HEK293 (cell line): Measurements from ENCODE around the gene B3GNT3.

ENCODE experiments used
- CTCF ChIA-PET: fragments of 350-600 bp; formaldehyde crosslinking; extraction: SDS; loops from one replicate; lab custom pipeline; 2021; ENCODE audit warnings: antibody characterized with exemption; lab: Yijun Ruan, JAX
- POLR2A ChIA-PET: fragments of 300-600 bp; formaldehyde crosslinking; extraction: SDS; loops from one replicate; lab custom pipeline; 2020; ENCODE audit warnings: antibody characterized with exemption, inconsistent platforms; lab: Yijun Ruan, JAX
- H3K27ac ChIP-seq: fragments of 200-500 bp; sonication (Bioruptor generic); 2 replicates; pipeline ENCODE4 v1.5.1; 2014; ENCODE audit warnings: low read depth, low read length, control low read depth, inconsistent platforms; ENCODE audit errors: extremely low read depth
- H3K36me3 ChIP-seq, 2 experiments: fragments of 200-500 bp in 1 of 2; sonication (Bioruptor generic) in 1 of 2; 1 replicate in 1 of 2; 2 replicates in 1 of 2; pipeline ENCODE4 v1.5.1; 2014 to 2017; ENCODE audit warnings: inconsistent platforms in 2 of 2, low read length in 2 of 2; ENCODE audit not compliant: control insufficient read depth in 2 of 2, insufficient read depth in 1 of 2
- H3K4me1 ChIP-seq: fragments of 200-500 bp; sonication (Bioruptor generic); 2 replicates; pipeline ENCODE4 v1.5.1; 2014; ENCODE audit warnings: mild to moderate bottlenecking, low read length, inconsistent platforms; ENCODE audit not compliant: control insufficient read depth, insufficient read depth
- H3K4me3 ChIP-seq: 2 replicates; pipeline ENCODE4 v1.5.1; 2011; ENCODE audit warnings: low read depth, mild to moderate bottlenecking, control low read depth, low read length, moderate library complexity
- H3K9me3 ChIP-seq: fragments of 200-500 bp; sonication (Bioruptor generic); 2 replicates; pipeline ENCODE4 v1.5.1; 2014; ENCODE audit warnings: low read depth, low read length, inconsistent platforms; ENCODE audit not compliant: control insufficient read depth, insufficient read depth
- MZF1 ChIP-seq: fragments of 450-650 bp; formaldehyde crosslinking; IDR thresholded peaks from 2 replicates; pipeline ENCODE4 v1.5.1; 2017; ENCODE audit warnings: missing biosample characterization, missing genetic modification characterization, borderline replicate concordance
- PATZ1 ChIP-seq: fragments of 450-650 bp; formaldehyde crosslinking; IDR thresholded peaks from 2 replicates; pipeline ENCODE4 v1.5.1; 2016; ENCODE audit warnings: missing biosample characterization, missing genetic modification characterization
- PRDM6 ChIP-seq: fragments of 450-650 bp; formaldehyde crosslinking; IDR thresholded peaks from 2 replicates; pipeline ENCODE4 v1.5.1; 2017; ENCODE audit warnings: missing biosample characterization, missing genetic modification characterization
- SP7 ChIP-seq: fragments of 450-650 bp; formaldehyde crosslinking; IDR thresholded peaks from 2 replicates; pipeline ENCODE4 v1.5.1; 2016; ENCODE audit warnings: missing biosample characterization, missing genetic modification characterization
- TCF7L2 ChIP-seq: IDR thresholded peaks from 2 replicates; pipeline ENCODE4 v1.6.1; 2011; ENCODE audit warnings: low read depth, mild to moderate bottlenecking, inconsistent platforms, low read length, moderate library complexity, borderline replicate concordance
- ZBTB10 ChIP-seq: fragments of 450-650 bp; formaldehyde crosslinking; IDR thresholded peaks from 2 replicates; pipeline ENCODE4 v1.5.1; 2016; ENCODE audit warnings: missing biosample characterization, missing genetic modification characterization
- ZBTB7A ChIP-seq: fragments of 450-650 bp; formaldehyde crosslinking; IDR thresholded peaks from 2 replicates; pipeline ENCODE4 v1.5.1; 2016; ENCODE audit warnings: low read depth, missing biosample characterization, missing genetic modification characterization
- ZNF157 ChIP-seq: fragments of 450-650 bp; formaldehyde crosslinking; IDR thresholded peaks from 2 replicates; pipeline ENCODE4 v1.5.1; 2016; ENCODE audit warnings: missing biosample characterization, missing genetic modification characterization
- ZNF19 ChIP-seq: fragments of 450-650 bp; formaldehyde crosslinking; IDR thresholded peaks from 2 replicates; pipeline ENCODE4; 2016; ENCODE audit warnings: missing biosample characterization, missing genetic modification characterization, low read depth
- ZNF248 ChIP-seq: fragments of 450-650 bp; formaldehyde crosslinking; IDR thresholded peaks from 2 replicates; pipeline ENCODE4 v1.5.1; 2017; ENCODE audit warnings: missing biosample characterization, missing genetic modification characterization
- ZNF335 ChIP-seq: fragments of 450-650 bp; formaldehyde crosslinking; conservative IDR thresholded peaks from 2 replicates; pipeline ENCODE4 v1.5.1; 2016; ENCODE audit warnings: missing biosample characterization, missing genetic modification characterization
- ZNF623 ChIP-seq: fragments of 450-650 bp; formaldehyde crosslinking; IDR thresholded peaks from 2 replicates; pipeline ENCODE4 v1.5.1; 2016; ENCODE audit warnings: missing biosample characterization, missing genetic modification characterization
- ZNF639 ChIP-seq: fragments of 450-650 bp; formaldehyde crosslinking; IDR thresholded peaks from 2 replicates; pipeline ENCODE4 v1.5.1; 2016; ENCODE audit warnings: missing biosample characterization, missing genetic modification characterization
- ZNF692 ChIP-seq: fragments of 450-650 bp; formaldehyde crosslinking; IDR thresholded peaks from 2 replicates; pipeline ENCODE4 v1.5.1; 2016; ENCODE audit warnings: missing biosample characterization, missing genetic modification characterization
- ZNF785 ChIP-seq: fragments of 450-650 bp; formaldehyde crosslinking; IDR thresholded peaks from 2 replicates; pipeline ENCODE4 v1.5.1; 2016; ENCODE audit warnings: missing biosample characterization, missing genetic modification characterization
- ZSCAN18 ChIP-seq: fragments of 450-650 bp; formaldehyde crosslinking; IDR thresholded peaks from 2 replicates; pipeline ENCODE4 v1.5.1; 2016; ENCODE audit warnings: missing biosample characterization, missing genetic modification characterization
- ZXDB ChIP-seq: fragments of 450-650 bp; formaldehyde crosslinking; IDR thresholded peaks from 2 replicates; pipeline ENCODE4 v1.5.1; 2016; ENCODE audit warnings: missing biosample characterization, missing genetic modification characterization

Gene B3GNT3

GRCh38 chr19:17837972-17838371, 43.0 kb downstream of the B3GNT3 start:
- H3K9me3 ChIP-seq: no peaks in the 10 kb centered on the region
- POLR2A ChIA-PET: interaction anchor here (0.7 kb wide), 1 partner anchor 683 kb away, joined by 3 read pairs; no protein-coding TSS in a partner anchor

GRCh38 chr19:17840019-17840418, 45.1 kb downstream of the B3GNT3 start:
- ChIA-PET POLR2A (no interaction called here), CTCF (interaction anchor here (0.6 to 1.5 kb wide), 2 partner anchors 19 to 212 kb away, joined by 3 to 5 read pairs; partner anchors contain the start of gene RPL18A)
- no peak for TF ChIP-seq ZNF623 (tag by site-specific recombination)
- TF ChIP-seq ZNF639 (tag by site-specific recombination): no peak
- no peak for TF ChIP-seq ZSCAN18 (tag by site-specific recombination)
- no peak for TF ChIP-seq ZBTB7A

More at GRCh38 chr19:17837972-17838371, 43.0 kb downstream of the B3GNT3 start:
- no peaks in the 10 kb centered on the region for H3K4me1 ChIP-seq
- no peak overlapping the region for H3K27ac ChIP-seq
- CTCF ChIA-PET: interaction anchor here (0.6 kb wide), 1 partner anchor 366 kb away, joined by 4 read pairs; no protein-coding TSS in a partner anchor
- TF ChIP-seq ZNF19 (no peak), MZF1 (tag by site-specific recombination) (no peak), ZNF248 (tag by site-specific recombination) (no peak)
- no peak overlapping the region for H3K4me3 ChIP-seq
- H3K36me3 ChIP-seq: no peaks in the 10 kb centered on the region

GRCh38 chr19:17841371-17841809, 46.5 kb downstream of the B3GNT3 start:
- no peak overlapping the region for H3K27ac ChIP-seq
- no peaks in the 10 kb centered on the region for H3K36me3 ChIP-seq
- H3K9me3 ChIP-seq: no peaks in the 10 kb centered on the region
- POLR2A ChIA-PET: no interaction called here
- no peak overlapping the region for H3K4me3 ChIP-seq
- H3K4me1 ChIP-seq: no peaks in the 10 kb centered on the region
- CTCF ChIA-PET: interaction anchor here (1.5 kb wide), 1 partner anchor 18 kb away, joined by 5 read pairs; the partner anchor contains the start of gene RPL18A
- 0 out of 2 replicates have a peak, but pooled peaks have one; percentile 31 for TF ChIP-seq ZBTB10 (tag by site-specific recombination)
- no peak for TF ChIP-seq PRDM6
- no peak for TF ChIP-seq TCF7L2
- TF ChIP-seq ZNF692 (tag by site-specific recombination): 0 out of 2 replicates have a peak, but pooled peaks have one; percentile 8
- TF ChIP-seq ZNF785 (tag by site-specific recombination): no peak
- TF ChIP-seq ZXDB (tag by site-specific recombination): no peak
- no peak for TF ChIP-seq ZNF157 (tag by site-specific recombination)
- peak; percentile 10; the same call in 1 of the 2 replicates for TF ChIP-seq SP7 (tag by site-specific recombination)
- TF ChIP-seq ZNF335 (tag by site-specific recombination): peak; percentile 50
- TF ChIP-seq PATZ1 (tag by site-specific recombination): no peak

More at GRCh38 chr19:17840019-17840418, 45.1 kb downstream of the B3GNT3 start:
- Histone ChIP-seq H3K27ac (no peak overlapping the region), H3K9me3 (no peaks in the 10 kb centered on the region), H3K4me1 (no peaks in the 10 kb centered on the region), H3K36me3 (no peaks in the 10 kb centered on the region), H3K4me3 (no peak overlapping the region)
